Liver (tissue), 9 donors: Measurements from ENCODE around the gene NAXE. TPM values are rescaled to one million over a fixed set of nuclear protein-coding genes. Genes with fewer than 3 reads are reported as not detected.

Source experiments
- DNase-seq: peaks from one replicate; pipeline ENCODE4 v3.0.0-alpha.2; 2017; ENCODE audit warnings: low spot score
- H3K27ac ChIP-seq, 2 donors: one replicate each; pipeline ENCODE4 v1.7.0; 2013; ENCODE audit warnings: inconsistent platforms in 2 of 2, low read length in 2 of 2, control low read depth in 1 of 2, low read depth in 1 of 2, mild to moderate bottlenecking in 1 of 2
- H3K27me3 ChIP-seq, 4 donors: one replicate each; pipeline versions ENCODE4 v1.6.1 to v1.7.0; 2013; ENCODE audit warnings: low read length in 3 of 4, inconsistent platforms in 1 of 4, mild to moderate bottlenecking in 1 of 4, moderate library complexity in 1 of 4; ENCODE audit not compliant: control insufficient read depth in 4 of 4, insufficient read depth in 4 of 4
- H3K36me3 ChIP-seq, 4 donors: one replicate each; pipeline versions ENCODE4 v1.6.1 to v1.7.0; 2013; ENCODE audit warnings: low read length in 3 of 4, mild to moderate bottlenecking in 3 of 4, low read depth in 1 of 4, moderate library complexity in 1 of 4; ENCODE audit not compliant: control insufficient read depth in 4 of 4, insufficient read depth in 3 of 4
- H3K4me1 ChIP-seq, 4 donors: one replicate each; pipeline versions ENCODE4 v1.6.1 to v1.7.0; 2013; ENCODE audit warnings: low read length in 3 of 4, mild to moderate bottlenecking in 3 of 4, moderate library complexity in 1 of 4; ENCODE audit not compliant: control insufficient read depth in 4 of 4, insufficient read depth in 4 of 4
- H3K4me3 ChIP-seq, 3 donors: one replicate each; pipeline versions ENCODE4 v1.6.1 to v1.7.0; 2013; ENCODE audit warnings: low read length in 3 of 3, control low read depth in 1 of 3, low read depth in 1 of 3, mild to moderate bottlenecking in 1 of 3
- H3K9ac ChIP-seq, 2 donors: one replicate each; pipeline ENCODE4 v1.7.0; 2013; ENCODE audit warnings: low read length in 2 of 2, mild to moderate bottlenecking in 2 of 2, moderate library complexity in 2 of 2, control low read depth in 1 of 2, low read depth in 1 of 2
- H3K9me3 ChIP-seq, 4 donors: one replicate each; pipeline versions ENCODE4 v1.6.1 to v1.7.0; 2013; ENCODE audit warnings: low read length in 3 of 4; ENCODE audit not compliant: control insufficient read depth in 4 of 4
- CTCF ChIP-seq: fragments of 150-350 bp; IDR thresholded peaks from 2 replicates; pipeline ENCODE4 v1.5.1; 2017; ENCODE audit warnings: improper control_type of control experiment, low read depth, low read length; ENCODE audit not compliant: missing input control
- HNF4A ChIP-seq, 2 donors: conservative IDR thresholded peaks; 2 replicates each; pipeline ENCODE4 v1.6.1; 2016; ENCODE audit warnings: antibody characterized with exemption in 2 of 2, mild to moderate bottlenecking in 2 of 2
- HNF4G ChIP-seq: IDR thresholded peaks from 2 replicates; pipeline ENCODE4 v1.6.1; 2016; ENCODE audit warnings: antibody characterized with exemption
- MAX ChIP-seq: IDR thresholded peaks from 2 replicates; pipeline ENCODE4 v1.6.1; 2016; ENCODE audit warnings: antibody characterized with exemption
- NR2F2 ChIP-seq: IDR thresholded peaks from 2 replicates; pipeline ENCODE4 v1.6.1; 2016; ENCODE audit warnings: antibody characterized with exemption
- RAD21 ChIP-seq, 2 donors: IDR thresholded peaks; 2 replicates each; pipeline ENCODE4 v1.6.1; 2016; ENCODE audit warnings: antibody characterized with exemption in 2 of 2, mild to moderate bottlenecking in 2 of 2
- RXRA ChIP-seq, 2 donors: IDR thresholded peaks; 2 replicates each; pipeline ENCODE4 v1.6.1; 2017 to 2018; ENCODE audit warnings: antibody characterized with exemption in 2 of 2, mild to moderate bottlenecking in 1 of 2
- TAF1 ChIP-seq: conservative IDR thresholded peaks from 2 replicates; pipeline ENCODE4 v1.6.1; 2016; ENCODE audit warnings: antibody characterized with exemption, mild to moderate bottlenecking
- YY1 ChIP-seq: IDR thresholded peaks from 2 replicates; pipeline ENCODE4 v1.6.1; 2016; ENCODE audit warnings: antibody characterized with exemption, mild to moderate bottlenecking
- ZBTB33 ChIP-seq: IDR thresholded peaks from 2 replicates; pipeline ENCODE4 v1.6.1; 2016; ENCODE audit warnings: antibody characterized with exemption
- WGBS: extraction: QIAGEN DNeasy Blood & Tissue Kit; methylation state at CpG from one replicate; pipeline ENCODE4 v1.1.7; 2013; 5-methylcytosine and 5-hydroxymethylcytosine counted together
- polyA plus RNA-seq, 2 donors: library from polyadenylated mRNA; stranded (reverse) in 1 of 2; unstranded in 1 of 2; fragments of 200-250 nt in 1 of 2; fragments of >200 nt in 1 of 2; fragmentation: Nextera tagmentation in 1 of 2; extraction: Ambion mirVana in 1 of 2; gene quantifications; one replicate each; pipeline versions ENCODE4 v1.2.1 to v1.2.3, GENCODE V29; 2013 to 2015
- total RNA-seq, 2 donors: library from RNA; depleted of rRNA; stranded (reverse); fragments of >200 nt; gene quantifications; one replicate each; pipeline ENCODE4 v1.2.3, GENCODE V29; 2014
- donor health status: healthy.
- donor health status: healthy.
- donor health status: healthy.
- donor health status: healthy.
- donor health status: healthy.

NAXE gene
- total and polyA plus RNA-seq, 4 donors, result 20.6 to 73.8 (median 46.9) TPM

GRCh38 chr1:156565519-156565918 is 26.1 kb upstream of the NAXE start:
- no peak for DNase-seq
- Histone ChIP-seq H3K9me3 (no peaks in the 10 kb centered on the region), H3K9ac (no peak overlapping the region), H3K27me3 (no peaks in the 10 kb centered on the region), H3K4me1 (no peaks in the 10 kb centered on the region), H3K4me3 (no peak overlapping the region), H3K27ac (no peak overlapping the region), H3K36me3 (no peaks in the 10 kb centered on the region)
- WGBS, result 88% methylated on average over 2 of the region's 2 CpGs
- TF ChIP-seq MAX, result no peak
- TF ChIP-seq HNF4G, result no peak
- no peak for TF ChIP-seq TAF1
- no peak for TF ChIP-seq RAD21 (IDR thresholded peaks at IDR 0.05)
- no peak for TF ChIP-seq NR2F2
- TF ChIP-seq ZBTB33, result no peak

- H3K4me3 ChIP-seq, result no peak overlapping the region
- no peaks in the 10 kb centered on the region for H3K9me3 ChIP-seq
- no peak overlapping the region for H3K9ac ChIP-seq
- DNase-seq, result no peak
- TF ChIP-seq NR2F2, result no peak
- no peak for TF ChIP-seq RXRA (IDR thresholded peaks at IDR 0.05)
- no peaks in the 10 kb centered on the region for H3K27me3 ChIP-seq
- no peaks in the 10 kb centered on the region for H3K4me1 ChIP-seq
- H3K27ac ChIP-seq, result no peak overlapping the region
- 92% methylated on average over 4 of the region's 4 CpGs for WGBS
- no peaks in the 10 kb centered on the region for H3K36me3 ChIP-seq
Observed at GRCh38 chr1:156566436-156566835, 25.1 kb upstream of the NAXE start.

- Histone ChIP-seq H3K9me3 (no peaks in the 10 kb centered on the region), H3K4me1 (peaks cover 4 to 11% (median 6%) of the 10 kb centered on the region in 4 donors), H3K36me3 (no peaks in the 10 kb centered on the region), H3K27me3 (peaks cover 0 to 3% (median 0%) of the 10 kb centered on the region in 4 donors), H3K4me3 (no peak overlapping the region), H3K27ac (no peak overlapping the region), H3K9ac (no peak overlapping the region)
- no peak for DNase-seq
- TF ChIP-seq CTCF (no peak), NR2F2 (no peak), YY1 (no peak), HNF4G (no peak), ZBTB33 (no peak), MAX (no peak), HNF4A (conservative IDR thresholded peaks at IDR 0.05) (no peak), RAD21 (IDR thresholded peaks at IDR 0.05) (no peak)
- 36% methylated on average over 4 of the region's 4 CpGs for WGBS
Observed at GRCh38 chr1:156571261-156571852, 20.2 kb upstream of the NAXE start.
